ENCODE measurements around the gene SLC34A1. TPM values are rescaled to one million over a fixed set of nuclear protein-coding genes. Genes with fewer than 3 reads are reported as not detected.

Gene SLC34A1
- total RNA-seq, 1 experiment from 2014 or later: 0.19 TPM

GRCh38 chr5:177399997-177400868 is 16.0 kb downstream of the SLC34A1 start, which contains the start of gene PFN3:
PFN3 (minus strand) TSS chr5:177400661; CDS start chr5:177400576, 85 bp downstream.
- Mint-ChIP-seq H3K36me3 (ENCODE audit: insufficient read depth, unreplicated experiment) (peaks cover 34% of the 10 kb centered on the region), H3K27me3 (ENCODE audit: unreplicated experiment) (no peaks in the 10 kb centered on the region), H3K4me3 (ENCODE audit: low read depth, unreplicated experiment) (no peak within 1 kb of the TSS), H3K4me1 (ENCODE audit: low read depth, unreplicated experiment) (peaks cover 9% of the 10 kb centered on the region), H3K9me3 (ENCODE audit: low read depth, unreplicated experiment) (no peaks in the 10 kb centered on the region), H3K27ac (ENCODE audit: unreplicated experiment) (no peak within 1 kb of the TSS)
- CTCF ChIA-PET: interaction anchor here (5.2 kb wide), 1 partner anchor 46 kb away, joined by 57 read pairs; the partner anchor contains the start of gene PRR7
- no TSS peak for BruUV-seq (replicated peaks)
- DNase-seq: no peak
- TF ChIP-seq CTCF (IDR thresholded peaks at IDR 0.05; ENCODE audit: unreplicated experiment): no peak
- intact Hi-C loops (cut with micrococcal nuclease; ENCODE audit: unreplicated experiment): no loop called here

- Mint-ChIP-seq H3K27ac (ENCODE audit: unreplicated experiment) (peak overlapping the region; percentile 67), H3K36me3 (ENCODE audit: insufficient read depth, unreplicated experiment) (peaks cover 35% of the 10 kb centered on the region), H3K9me3 (ENCODE audit: low read depth, unreplicated experiment) (no peaks in the 10 kb centered on the region), H3K27me3 (ENCODE audit: unreplicated experiment) (no peaks in the 10 kb centered on the region), H3K4me1 (ENCODE audit: low read depth, unreplicated experiment) (peaks cover 9% of the 10 kb centered on the region), H3K4me3 (ENCODE audit: low read depth, unreplicated experiment) (peak overlapping the region; percentile 77)
- CTCF ChIA-PET: interaction anchor here (0.6 to 5.2 kb wide), 20 partner anchors 11 to 315 kb away, joined by 3 to 94 read pairs (median 6); partner anchors contain the start of genes FGFR4, GRK6, LMAN2 and PRR7
- DNase-seq: peak; percentile 93
- TSS peak; percentile 41 for BruUV-seq (replicated peaks)
- intact Hi-C loops (cut with micrococcal nuclease; ENCODE audit: unreplicated experiment): loop anchor here (1.0 to 2.0 kb wide), 2 partner anchors 52 to 288 kb away; no protein-coding TSS in a partner anchor
- TF ChIP-seq CTCF (IDR thresholded peaks at IDR 0.05; ENCODE audit: unreplicated experiment): peak; percentile 81
These were observed 18.2 kb downstream of the SLC34A1 start for GRCh38 chr5:177402271-177403043.

- intact Hi-C loops (cut with micrococcal nuclease; ENCODE audit: unreplicated experiment): loop anchor here (2.0 kb wide), 1 partner anchor 52 kb away; no protein-coding TSS in a partner anchor
- H3K4me3 Mint-ChIP-seq (ENCODE audit: low read depth, unreplicated experiment): peak overlapping the region; percentile 77
- no peak for TF ChIP-seq CTCF (IDR thresholded peaks at IDR 0.05; ENCODE audit: unreplicated experiment)
- DNase-seq: peak; percentile 44
- no peaks in the 10 kb centered on the region for H3K27me3 Mint-ChIP-seq (ENCODE audit: unreplicated experiment)
- peak overlapping the region; percentile 67 for H3K27ac Mint-ChIP-seq (ENCODE audit: unreplicated experiment)
- CTCF ChIA-PET: interaction anchor here (0.9 to 5.2 kb wide), 23 partner anchors 12 to 316 kb away, joined by 3 to 94 read pairs (median 7); partner anchors contain the start of genes FGFR4, GRK6, LMAN2 and PRR7
- H3K36me3 Mint-ChIP-seq (ENCODE audit: insufficient read depth, unreplicated experiment): peaks cover 35% of the 10 kb centered on the region
- BruUV-seq (replicated peaks): no TSS peak
- peaks cover 9% of the 10 kb centered on the region for H3K4me1 Mint-ChIP-seq (ENCODE audit: low read depth, unreplicated experiment)
- no peaks in the 10 kb centered on the region for H3K9me3 Mint-ChIP-seq (ENCODE audit: low read depth, unreplicated experiment)
These were observed 19.0 kb downstream of the SLC34A1 start for GRCh38 chr5:177403102-177403791.

Measured in Calu3 (cell line).